Prostate gland (tissue), 2 donors: ENCODE results near the gene TRIM27.

ENCODE experiments used
- CTCF ChIP-seq, 4 experiments: fragments of 200-600 bp in 2 of 4; fragments of 450-650 bp in 2 of 4; sonication (generic) in 2 of 4; IDR thresholded peaks; 1 replicate in 3 of 4; 2 replicates in 1 of 4; pipeline ENCODE4 v1.5.1; 2016 to 2019; ENCODE audit warnings: antibody characterized with exemption in 4 of 4, mild to moderate bottlenecking in 2 of 4, moderate library complexity in 2 of 4
- POLR2A ChIP-seq: fragments of 450-650 bp; IDR thresholded peaks from one replicate; pipeline ENCODE4 v1.6.1; 2016; ENCODE audit warnings: antibody characterized with exemption, mild to moderate bottlenecking

GRCh38 chr6:28875191-28875747 is 48.5 kb downstream of the TRIM27 start:
- no peak for TF ChIP-seq CTCF (IDR thresholded peaks at IDR 0.05)
- TF ChIP-seq POLR2A = no peak
